HepG2 (cell line): ENCODE measurements around the gene MYH9. TPM values are rescaled to one million over a fixed set of nuclear protein-coding genes. Genes with fewer than 3 reads are reported as not detected.

Experiments
- KLF11 ChIP-seq: IDR thresholded peaks from 2 replicates; pipeline ENCODE4 v1.6.1; 2016; ENCODE audit warnings: missing compliant biosample characterization
- SNAPC2 ChIP-seq: sonication (generic); formaldehyde crosslinking; IDR thresholded peaks from 2 replicates; pipeline ENCODE4 v1.8.1; 2022; ENCODE audit warnings: mild to moderate bottlenecking, missing genetic modification reagents
- SRY ChIP-seq: sonication (generic); formaldehyde crosslinking; IDR thresholded peaks from 2 replicates; pipeline ENCODE4 v1.8.0; 2022; ENCODE audit warnings: mild to moderate bottlenecking, missing genetic modification reagents
- THAP11 ChIP-seq: IDR thresholded peaks from 2 replicates; pipeline ENCODE4 v1.6.1; 2016; ENCODE audit warnings: missing biosample characterization, missing genetic modification reagents
- THYN1 ChIP-seq: sonication (generic); formaldehyde crosslinking; IDR thresholded peaks from 2 replicates; pipeline ENCODE4 v1.8.1; 2023; ENCODE audit warnings: low read depth, mild to moderate bottlenecking, moderate library complexity, missing genetic modification reagents, borderline replicate concordance
- ZFP1 ChIP-seq: IDR thresholded peaks from 2 replicates; pipeline ENCODE4 v1.6.1; 2016
- ZIK1 ChIP-seq: sonication (generic); formaldehyde crosslinking; IDR thresholded peaks from 2 replicates; pipeline ENCODE4 v1.5.0; 2020; ENCODE audit warnings: mild to moderate bottlenecking, low read depth, missing genetic modification reagents, borderline replicate concordance
- ZKSCAN8 ChIP-seq: IDR thresholded peaks from 2 replicates; pipeline ENCODE4 v1.6.1; 2016; ENCODE audit warnings: borderline replicate concordance, missing genetic modification reagents, missing compliant biosample characterization
- ZNF616 ChIP-seq: sonication (generic); formaldehyde crosslinking; IDR thresholded peaks from 2 replicates; pipeline ENCODE4 v1.5.0; 2020; ENCODE audit warnings: low read depth, mild to moderate bottlenecking, missing genetic modification reagents
- polyA plus RNA-seq, 8 experiments: library from polyadenylated mRNA; depleted of rRNA in 3 of 8; stranded (reverse) in 7 of 8; unstranded in 1 of 8; fragments of >200 nt; fragmentation: Illumina TruSeq in 4 of 8; extraction: Trizol in 4 of 8; gene quantifications; 2 replicates each; pipeline versions ENCODE4 v1.2.1 to v1.2.3, GENCODE V29; 2011 to 2016; ENCODE audit warnings: low read depth in 4 of 8, missing spikeins in 1 of 8, mixed read lengths in 1 of 8; ENCODE audit not compliant: insufficient read depth in 1 of 8
- total RNA-seq, 5 experiments: library from RNA; depleted of rRNA; stranded (reverse); fragments of >200 nt; fragmentation: Illumina TruSeq; extraction: Trizol; gene quantifications; 2 replicates each; pipeline ENCODE4 v1.2.3, GENCODE V29; 2016; ENCODE audit warnings: low read depth in 1 of 5
- TF ChIP-seq, protein P1 (sequence below): sonication (generic); formaldehyde crosslinking; IDR thresholded peaks from 2 replicates; pipeline ENCODE4 v1.5.0; 2020; ENCODE audit warnings: missing genetic modification reagents, mild to moderate bottlenecking, borderline replicate concordance
- TF ChIP-seq, protein P2 (sequence below): sonication (generic); formaldehyde crosslinking; IDR thresholded peaks from 2 replicates; pipeline ENCODE4 v1.5.1; 2020; ENCODE audit warnings: missing genetic modification reagents, mild to moderate bottlenecking, borderline replicate concordance
- TF ChIP-seq, protein P3 (sequence below): IDR thresholded peaks from 2 replicates; pipeline ENCODE4 v1.6.1; 2016; ENCODE audit warnings: low read depth, control low read depth
- TF ChIP-seq, protein P4 (sequence below): sonication (generic); formaldehyde crosslinking; IDR thresholded peaks from 2 replicates; pipeline ENCODE4 v1.4.0; 2020; ENCODE audit warnings: missing genetic modification reagents, borderline replicate concordance

Gene MYH9
- total and polyA plus RNA-seq, 2 of the 13 experiments (the other 11 are each of a cell fraction or from before 2014, with no cell fraction given) = 50.7 to 98.5 TPM

DNA sequence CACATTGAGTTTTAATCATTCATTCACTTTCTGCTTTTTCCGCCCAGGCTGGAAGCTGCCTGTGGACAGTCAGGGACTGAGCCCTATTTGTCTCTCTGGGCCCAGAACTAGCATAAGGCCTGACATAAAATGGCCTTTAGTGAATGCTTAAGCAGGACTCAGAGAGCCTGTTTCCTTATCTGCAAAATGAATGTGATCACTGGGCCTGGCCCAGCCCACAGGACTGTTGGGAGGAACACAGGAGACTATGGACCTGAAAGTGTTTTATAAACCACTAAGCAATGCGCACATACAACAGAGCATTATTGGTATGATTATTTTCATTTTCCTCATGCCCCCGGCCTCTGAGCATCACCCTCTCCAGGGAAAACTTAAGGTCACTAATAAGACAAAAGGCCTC is 3.9 kb upstream of the MYH9 start (continued):
- TF ChIP-seq, protein P1, sequence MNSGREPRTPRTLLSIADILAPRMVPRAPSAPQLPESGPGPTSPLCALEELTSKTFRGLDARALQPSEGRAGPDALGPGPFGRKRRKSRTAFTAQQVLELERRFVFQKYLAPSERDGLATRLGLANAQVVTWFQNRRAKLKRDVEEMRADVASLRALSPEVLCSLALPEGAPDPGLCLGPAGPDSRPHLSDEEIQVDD = no peak
- no peak for TF ChIP-seq THAP11 (CRISPR knock-in tag)
- TF ChIP-seq, protein P2, sequence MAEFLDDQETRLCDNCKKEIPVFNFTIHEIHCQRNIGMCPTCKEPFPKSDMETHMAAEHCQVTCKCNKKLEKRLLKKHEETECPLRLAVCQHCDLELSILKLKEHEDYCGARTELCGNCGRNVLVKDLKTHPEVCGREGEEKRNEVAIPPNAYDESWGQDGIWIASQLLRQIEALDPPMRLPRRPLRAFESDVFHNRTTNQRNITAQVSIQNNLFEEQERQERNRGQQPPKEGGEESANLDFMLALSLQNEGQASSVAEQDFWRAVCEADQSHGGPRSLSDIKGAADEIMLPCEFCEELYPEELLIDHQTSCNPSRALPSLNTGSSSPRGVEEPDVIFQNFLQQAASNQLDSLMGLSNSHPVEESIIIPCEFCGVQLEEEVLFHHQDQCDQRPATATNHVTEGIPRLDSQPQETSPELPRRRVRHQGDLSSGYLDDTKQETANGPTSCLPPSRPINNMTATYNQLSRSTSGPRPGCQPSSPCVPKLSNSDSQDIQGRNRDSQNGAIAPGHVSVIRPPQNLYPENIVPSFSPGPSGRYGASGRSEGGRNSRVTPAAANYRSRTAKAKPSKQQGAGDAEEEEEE (CRISPR knock-in tag) = no peak
- TF ChIP-seq SNAPC2 (CRISPR knock-in tag) = no peak
- TF ChIP-seq ZKSCAN8 (CRISPR knock-in tag) = no peak
- TF ChIP-seq SRY (CRISPR knock-in tag) = no peak
- TF ChIP-seq THYN1 (CRISPR knock-in tag) = no peak
- TF ChIP-seq ZFP1 (CRISPR knock-in tag) = no peak
- no peak for TF ChIP-seq ZIK1
- no peak for TF ChIP-seq KLF11
- no peak for TF ChIP-seq ZNF616 (CRISPR knock-in tag)
- TF ChIP-seq, protein P3, sequence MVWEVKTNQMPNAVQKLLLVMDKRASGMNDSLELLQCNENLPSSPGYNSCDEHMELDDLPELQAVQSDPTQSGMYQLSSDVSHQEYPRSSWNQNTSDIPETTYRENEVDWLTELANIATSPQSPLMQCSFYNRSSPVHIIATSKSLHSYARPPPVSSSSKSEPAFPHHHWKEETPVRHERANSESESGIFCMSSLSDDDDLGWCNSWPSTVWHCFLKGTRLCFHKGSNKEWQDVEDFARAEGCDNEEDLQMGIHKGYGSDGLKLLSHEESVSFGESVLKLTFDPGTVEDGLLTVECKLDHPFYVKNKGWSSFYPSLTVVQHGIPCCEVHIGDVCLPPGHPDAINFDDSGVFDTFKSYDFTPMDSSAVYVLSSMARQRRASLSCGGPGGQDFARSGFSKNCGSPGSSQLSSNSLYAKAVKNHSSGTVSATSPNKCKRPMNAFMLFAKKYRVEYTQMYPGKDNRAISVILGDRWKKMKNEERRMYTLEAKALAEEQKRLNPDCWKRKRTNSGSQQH (CRISPR knock-in tag) = no peak
- TF ChIP-seq, protein P4, sequence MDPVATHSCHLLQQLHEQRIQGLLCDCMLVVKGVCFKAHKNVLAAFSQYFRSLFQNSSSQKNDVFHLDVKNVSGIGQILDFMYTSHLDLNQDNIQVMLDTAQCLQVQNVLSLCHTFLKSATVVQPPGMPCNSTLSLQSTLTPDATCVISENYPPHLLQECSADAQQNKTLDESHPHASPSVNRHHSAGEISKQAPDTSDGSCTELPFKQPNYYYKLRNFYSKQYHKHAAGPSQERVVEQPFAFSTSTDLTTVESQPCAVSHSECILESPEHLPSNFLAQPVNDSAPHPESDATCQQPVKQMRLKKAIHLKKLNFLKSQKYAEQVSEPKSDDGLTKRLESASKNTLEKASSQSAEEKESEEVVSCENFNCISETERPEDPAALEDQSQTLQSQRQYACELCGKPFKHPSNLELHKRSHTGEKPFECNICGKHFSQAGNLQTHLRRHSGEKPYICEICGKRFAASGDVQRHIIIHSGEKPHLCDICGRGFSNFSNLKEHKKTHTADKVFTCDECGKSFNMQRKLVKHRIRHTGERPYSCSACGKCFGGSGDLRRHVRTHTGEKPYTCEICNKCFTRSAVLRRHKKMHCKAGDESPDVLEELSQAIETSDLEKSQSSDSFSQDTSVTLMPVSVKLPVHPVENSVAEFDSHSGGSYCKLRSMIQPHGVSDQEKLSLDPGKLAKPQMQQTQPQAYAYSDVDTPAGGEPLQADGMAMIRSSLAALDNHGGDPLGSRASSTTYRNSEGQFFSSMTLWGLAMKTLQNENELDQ (CRISPR knock-in tag) = no peak
